ENCODE measurements around the gene BMS1.
A peak's percentile ranks its signal among the peaks of the same experiment; 100 is the strongest.

BMS1 gene

GRCh38 chr10:42866115-42866995 lies 83.8 kb downstream of the BMS1 start:
- peak; percentile 51 to 83 for DNase-seq

GRCh38 chr10:42867571-42867970 lies 85.0 kb downstream of the BMS1 start:
- DNase-seq, result no peak

GRCh38 chr10:42868530-42868929 lies 85.9 kb downstream of the BMS1 start:
- DNase-seq, result no peak

- DNase-seq, result no peak
Observed at GRCh38 chr10:42869977-42870350, 87.4 kb downstream of the BMS1 start.

- peak in 1 of 2 experiments; percentile 26 for DNase-seq
Observed at GRCh38 chr10:42871138-42871641, 88.6 kb downstream of the BMS1 start.

- DNase-seq, result no peak
Observed at GRCh38 chr10:42871823-42872222, 89.2 kb downstream of the BMS1 start.

GRCh38 chr10:42872865-42873435 lies 90.4 kb downstream of the BMS1 start:
- DNase-seq, result no peak

- no peak for DNase-seq
Observed at GRCh38 chr10:42874713-42875387, 92.3 kb downstream of the BMS1 start.

- DNase-seq, result no peak
Observed at GRCh38 chr10:42875388-42875755, 92.8 kb downstream of the BMS1 start.

GRCh38 chr10:42875798-42876341 lies 93.3 kb downstream of the BMS1 start:
- peak in 1 of 2 experiments; percentile 14 for DNase-seq

GRCh38 chr10:42876476-42876875 lies 93.9 kb downstream of the BMS1 start:
- DNase-seq, result no peak

GRCh38 chr10:42876945-42877344 lies 94.3 kb downstream of the BMS1 start:
- DNase-seq, result no peak

GRCh38 chr10:42877496-42878030 lies 95.0 kb downstream of the BMS1 start:
- no peak for DNase-seq

- DNase-seq, result no peak
Observed at GRCh38 chr10:42878134-42878820, 95.7 kb downstream of the BMS1 start.

- DNase-seq, result no peak
Observed at GRCh38 chr10:42878821-42879195, 96.2 kb downstream of the BMS1 start.

- no peak for DNase-seq
Observed at GRCh38 chr10:42879380-42880254, 97.0 kb downstream of the BMS1 start.

GRCh38 chr10:42880255-42880620 lies 97.6 kb downstream of the BMS1 start:
- DNase-seq, result no peak

GRCh38 chr10:42882597-42882996 lies 100.0 kb downstream of the BMS1 start:
- DNase-seq, result no peak

All from SHP77 (cell line).